Measurements from ENCODE around the gene OLFML2B. TPM values are rescaled to one million over a fixed set of nuclear protein-coding genes. Genes with fewer than 3 reads are reported as not detected.

Gene OLFML2B
- total RNA-seq, 1 experiment from 2014 or later, result 0.20 TPM

DNA sequence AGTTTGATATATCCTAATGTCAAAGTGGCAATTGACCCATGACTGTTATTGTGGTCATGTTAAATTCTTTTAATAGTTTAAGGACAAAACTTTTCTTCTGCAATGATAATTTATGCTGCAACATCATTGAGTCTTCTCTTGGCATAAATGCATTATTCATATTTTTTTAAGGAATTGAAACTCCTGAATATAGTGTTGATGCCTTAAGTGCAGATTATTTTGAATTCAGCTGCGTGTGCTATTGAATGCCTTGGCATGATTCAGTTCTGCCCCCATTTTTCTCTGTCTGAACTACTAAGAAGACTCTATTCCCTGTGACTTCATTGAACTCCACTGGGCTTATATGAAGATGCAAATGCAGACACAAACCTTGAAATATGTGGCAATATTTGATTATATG, 23.3 kb upstream of the OLFML2B start:
- DNase-seq, result no peak
- Histone ChIP-seq H3K9me3 (no peaks in the 10 kb centered on the region; the same call in 1 of the 2 replicates), H3K4me3 (no peak overlapping the region), H3K36me3 (no peaks in the 10 kb centered on the region), H3K27me3 (no peaks in the 10 kb centered on the region)

DNA sequence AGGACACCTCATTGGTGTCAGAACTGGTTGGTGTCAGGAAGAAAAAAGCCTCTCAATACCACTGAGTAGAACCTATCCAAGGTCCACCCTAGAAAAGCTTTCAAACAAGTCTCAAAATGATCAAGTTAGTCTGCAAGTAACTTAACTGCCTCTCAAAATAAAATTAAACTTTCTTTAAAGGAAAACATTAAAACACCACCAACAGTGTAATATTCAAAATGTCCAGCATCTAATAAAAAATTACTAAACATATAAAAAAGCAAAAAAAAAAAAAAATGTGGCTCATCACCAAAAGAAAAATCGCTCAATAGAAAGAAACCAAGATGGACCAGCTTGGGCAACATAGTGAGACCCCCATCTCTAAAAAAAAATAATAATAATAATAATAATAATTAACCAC, 18.7 kb upstream of the OLFML2B start:
- no peak for DNase-seq
- Histone ChIP-seq H3K9me3 (no peaks in the 10 kb centered on the region; the same call in 1 of the 2 replicates), H3K36me3 (no peaks in the 10 kb centered on the region), H3K4me3 (no peak overlapping the region), H3K27me3 (peaks cover 3% of the 10 kb centered on the region; the same call in 1 of the 2 replicates)

DNA sequence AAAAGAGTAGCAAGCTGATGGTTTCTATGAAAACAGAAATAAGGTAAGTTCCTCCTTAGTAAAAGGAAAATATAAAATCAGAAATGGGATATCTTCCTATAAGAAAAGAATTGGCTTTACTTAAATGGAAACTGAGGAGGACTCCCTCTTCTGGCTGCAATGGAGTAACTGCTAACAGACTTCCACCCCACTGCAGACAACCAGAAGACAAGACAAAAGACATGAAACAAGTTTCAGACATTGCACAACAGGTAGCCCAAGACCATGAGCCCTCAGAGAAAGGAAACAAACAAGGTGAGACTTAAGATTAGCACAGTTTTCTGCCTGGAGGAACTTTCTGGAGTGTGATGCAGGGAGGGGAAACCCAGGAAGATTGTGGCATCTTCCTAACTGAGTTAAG, 17.0 kb upstream of the OLFML2B start:
- H3K36me3 ChIP-seq, result no peaks in the 10 kb centered on the region
- peaks cover 6% of the 10 kb centered on the region; the same call in 1 of the 2 replicates for H3K27me3 ChIP-seq
- no peak for DNase-seq
- no peaks in the 10 kb centered on the region; the same call in 1 of the 2 replicates for H3K9me3 ChIP-seq
- no peak overlapping the region for H3K4me3 ChIP-seq

DNA sequence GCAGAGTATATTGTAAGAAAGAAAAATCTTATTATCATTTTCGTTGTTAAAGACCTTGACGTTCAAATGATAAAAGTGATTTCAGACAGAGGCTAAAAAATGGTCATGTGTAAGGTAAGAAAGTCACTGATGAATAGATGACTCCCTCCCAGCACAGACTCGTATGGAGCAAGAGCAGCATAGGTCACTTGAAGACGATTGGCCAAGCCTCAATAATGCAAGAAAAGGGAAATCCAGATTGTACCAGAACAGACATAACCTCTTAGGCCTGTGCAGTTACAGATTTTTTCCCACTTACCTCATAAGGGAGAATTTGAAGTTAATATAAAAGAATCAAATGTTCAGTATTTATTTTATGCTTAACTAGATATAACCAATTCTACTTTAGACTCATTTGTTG, 16.3 kb upstream of the OLFML2B start:
- H3K9me3 ChIP-seq, result no peaks in the 10 kb centered on the region; the same call in 1 of the 2 replicates
- no peaks in the 10 kb centered on the region for H3K36me3 ChIP-seq
- DNase-seq, result no peak
- H3K4me3 ChIP-seq, result no peak overlapping the region
- peaks cover 6% of the 10 kb centered on the region; the same call in 1 of the 2 replicates for H3K27me3 ChIP-seq

DNA sequence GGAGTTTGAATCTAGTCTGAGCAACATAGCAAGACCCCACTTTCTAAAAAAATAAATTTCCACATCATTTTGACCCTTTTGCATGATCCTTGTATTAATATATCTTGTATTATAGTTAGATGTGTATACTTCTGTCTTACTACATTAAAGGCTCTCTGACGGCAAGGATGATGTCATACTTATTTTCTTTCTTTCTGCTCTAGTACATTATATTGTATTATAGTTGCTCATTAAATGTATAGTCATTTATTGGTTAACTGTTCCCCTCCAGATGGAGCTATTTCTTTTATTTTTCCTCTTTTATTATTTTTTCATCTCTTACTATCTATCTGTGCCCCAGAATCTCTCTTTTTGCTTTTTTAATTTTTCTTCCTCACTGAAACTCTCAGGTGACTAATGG, 15.0 kb upstream of the OLFML2B start:
- Histone ChIP-seq H3K4me3 (no peak overlapping the region), H3K27me3 (peaks cover 6% of the 10 kb centered on the region; the same call in 1 of the 2 replicates), H3K36me3 (no peaks in the 10 kb centered on the region), H3K9me3 (no peaks in the 10 kb centered on the region; the same call in 1 of the 2 replicates)
- no peak for DNase-seq

DNA sequence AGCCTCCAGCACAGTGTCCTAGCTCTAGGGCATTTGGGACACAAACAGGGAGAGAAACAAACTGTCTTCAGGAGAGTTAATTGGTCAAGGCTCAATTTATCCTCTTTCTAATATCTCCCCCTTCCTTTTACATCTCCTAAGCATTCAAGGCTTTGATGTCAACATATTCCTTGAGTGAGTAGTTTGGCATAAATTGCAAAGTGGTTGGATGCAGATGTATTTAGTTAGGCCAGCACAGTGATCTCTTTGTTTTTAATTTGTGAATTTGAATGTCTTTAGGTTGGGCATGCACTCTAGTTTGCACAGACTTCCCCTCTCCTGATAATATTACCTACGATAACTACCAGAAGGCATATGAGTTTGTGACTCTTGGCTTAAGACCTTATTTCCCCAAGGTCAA, 12.5 kb upstream of the OLFML2B start:
- H3K27me3 ChIP-seq, result peaks cover 6% of the 10 kb centered on the region; the same call in 1 of the 2 replicates
- DNase-seq, result no peak
- H3K9me3 ChIP-seq, result no peaks in the 10 kb centered on the region
- no peaks in the 10 kb centered on the region for H3K36me3 ChIP-seq
- H3K4me3 ChIP-seq, result no peak overlapping the region

DNA sequence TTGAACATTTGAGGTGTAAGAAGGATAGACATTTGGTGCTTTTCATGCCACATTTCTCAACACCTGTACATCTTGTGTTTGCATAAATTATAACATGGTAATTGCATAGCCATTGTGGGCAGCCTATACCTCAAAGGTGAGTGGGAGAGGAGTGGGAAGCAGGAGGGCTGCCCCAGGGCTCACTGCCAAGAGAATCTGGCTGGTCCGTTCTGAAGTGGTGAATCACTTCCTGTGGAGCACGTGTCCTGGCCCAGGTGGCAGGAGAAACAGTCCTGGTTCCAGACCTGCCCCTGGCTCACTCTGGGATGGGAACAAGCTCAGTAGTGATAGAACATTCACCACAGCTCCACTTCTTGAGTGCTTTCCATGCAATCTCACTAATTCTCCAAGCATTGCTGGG, 11.6 kb upstream of the OLFML2B start:
- no peaks in the 10 kb centered on the region for H3K36me3 ChIP-seq
- peaks cover 6% of the 10 kb centered on the region; the same call in 1 of the 2 replicates for H3K27me3 ChIP-seq
- H3K9me3 ChIP-seq, result no peaks in the 10 kb centered on the region
- no peak overlapping the region for H3K4me3 ChIP-seq
- peak; percentile 59 for DNase-seq

DNA sequence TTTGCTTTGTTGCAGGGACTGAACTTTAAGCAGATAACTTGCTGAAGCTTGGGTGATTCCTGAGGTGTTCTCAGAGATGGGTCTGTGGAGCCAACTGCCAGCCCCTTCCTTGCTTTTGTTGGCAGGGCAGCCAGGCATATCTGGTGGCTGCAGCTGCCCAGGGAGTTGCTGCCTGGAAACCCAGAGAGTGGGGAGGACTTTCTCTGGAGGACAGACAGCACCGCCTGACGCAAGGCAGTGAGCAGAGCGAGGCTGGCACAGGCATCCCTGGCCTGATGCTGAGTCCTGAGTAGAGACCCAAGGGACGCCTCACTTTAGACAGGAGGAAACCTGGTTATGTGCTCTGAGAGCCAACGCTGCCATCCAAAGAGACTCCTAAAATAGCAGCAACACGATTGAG, 9.8 kb upstream of the OLFML2B start:
- Histone ChIP-seq H3K4me3 (no peak overlapping the region), H3K27me3 (peaks cover 6% of the 10 kb centered on the region; the same call in 1 of the 2 replicates), H3K36me3 (no peaks in the 10 kb centered on the region), H3K9me3 (no peaks in the 10 kb centered on the region)
- no peak for DNase-seq

DNA sequence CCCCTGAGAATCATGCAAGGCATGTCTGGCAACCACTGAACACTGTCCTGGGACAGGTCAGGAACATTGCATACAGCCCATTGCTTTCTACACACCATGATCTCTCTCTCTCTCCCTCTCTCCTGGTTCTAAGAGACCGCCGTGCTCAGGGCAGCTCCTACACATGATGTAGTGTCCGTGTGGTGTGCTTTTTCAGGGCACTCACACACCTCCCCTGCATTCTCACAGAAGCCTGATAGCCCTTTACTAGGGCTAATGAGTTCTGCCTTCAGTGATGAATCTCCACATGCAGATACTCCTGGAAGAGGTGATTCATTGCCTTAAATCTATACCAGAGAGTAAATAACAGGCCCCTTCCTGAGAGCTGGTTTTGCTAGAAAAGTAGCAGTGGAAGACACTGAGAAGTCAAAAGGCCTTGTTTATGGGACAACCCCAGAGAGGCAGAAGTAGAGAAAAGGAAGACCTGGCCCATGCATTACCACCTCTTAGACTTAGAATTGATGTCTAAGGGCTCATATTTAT, 7.2 kb upstream of the OLFML2B start:
- Histone ChIP-seq H3K4me3 (no peak overlapping the region), H3K36me3 (no peaks in the 10 kb centered on the region), H3K27me3 (no peaks in the 10 kb centered on the region), H3K9me3 (peaks cover 13% of the 10 kb centered on the region)
- no peak for DNase-seq

DNA sequence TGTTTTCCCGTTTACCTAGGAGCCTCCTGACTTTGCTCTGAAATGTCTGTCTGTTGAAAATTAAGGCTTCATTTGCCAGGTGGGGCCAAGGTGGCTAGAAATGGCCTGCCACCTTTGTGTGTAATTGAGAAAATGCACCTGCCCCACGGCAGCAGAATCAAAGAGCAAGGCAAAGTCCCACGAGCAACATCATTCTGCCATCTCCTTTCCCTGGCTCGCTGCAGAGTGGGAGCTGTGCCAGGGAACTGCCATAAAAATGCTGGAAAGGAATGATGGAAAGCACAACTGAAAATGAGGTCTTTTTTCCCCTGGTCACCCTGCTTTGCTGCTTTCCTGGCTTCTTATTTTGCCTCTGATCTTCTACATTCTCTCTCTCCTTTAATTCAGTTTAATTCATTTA, 5.5 kb upstream of the OLFML2B start:
- DNase-seq, result no peak
- Histone ChIP-seq H3K9me3 (peaks cover 13% of the 10 kb centered on the region), H3K4me3 (no peak overlapping the region), H3K36me3 (no peaks in the 10 kb centered on the region), H3K27me3 (no peaks in the 10 kb centered on the region)

DNA sequence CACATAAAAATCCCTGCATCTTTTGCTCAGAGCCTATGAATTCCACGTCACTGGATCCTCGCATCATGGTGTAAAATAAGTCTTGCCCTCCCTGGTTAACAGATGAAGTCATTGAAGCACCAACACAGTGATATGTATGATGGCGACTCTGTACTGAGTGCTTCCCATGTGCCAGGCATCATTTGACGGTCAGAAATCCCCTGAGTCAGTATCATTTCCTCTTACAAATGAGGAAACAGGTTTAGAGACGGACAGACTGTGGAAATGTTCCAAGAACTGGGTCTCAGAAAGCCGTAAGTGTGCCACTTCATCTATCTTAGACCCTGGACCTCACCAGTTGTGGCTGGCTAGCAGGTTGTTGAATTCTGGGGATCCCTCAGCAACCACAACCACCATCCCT, 5.1 kb upstream of the OLFML2B start:
- DNase-seq, result no peak
- Histone ChIP-seq H3K36me3 (no peaks in the 10 kb centered on the region), H3K27me3 (no peaks in the 10 kb centered on the region), H3K4me3 (no peak overlapping the region), H3K9me3 (peaks cover 13% of the 10 kb centered on the region)

DNA sequence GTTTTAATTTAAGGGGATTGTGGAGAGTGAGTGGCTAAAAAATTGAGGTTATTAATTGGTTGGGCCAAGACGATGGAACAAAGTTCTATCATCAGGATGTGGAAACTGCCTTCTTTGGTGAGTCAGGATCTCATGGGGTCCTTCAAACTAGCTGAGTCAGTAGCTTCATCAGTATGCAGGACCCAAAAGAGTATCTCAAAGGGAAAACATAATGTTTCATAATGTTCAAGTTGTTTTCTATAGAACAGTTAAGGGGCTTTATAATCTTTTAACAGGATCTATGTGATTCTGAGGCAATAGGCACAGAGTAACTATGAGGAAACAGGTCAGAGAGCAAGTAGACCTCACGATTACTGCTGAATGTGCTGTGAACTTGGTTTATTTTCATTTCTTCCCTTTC, 3.2 kb upstream of the OLFML2B start:
- Histone ChIP-seq H3K27me3 (no peaks in the 10 kb centered on the region), H3K9me3 (peaks cover 13% of the 10 kb centered on the region), H3K4me3 (no peak overlapping the region), H3K36me3 (no peaks in the 10 kb centered on the region)
- no peak for DNase-seq

DNA sequence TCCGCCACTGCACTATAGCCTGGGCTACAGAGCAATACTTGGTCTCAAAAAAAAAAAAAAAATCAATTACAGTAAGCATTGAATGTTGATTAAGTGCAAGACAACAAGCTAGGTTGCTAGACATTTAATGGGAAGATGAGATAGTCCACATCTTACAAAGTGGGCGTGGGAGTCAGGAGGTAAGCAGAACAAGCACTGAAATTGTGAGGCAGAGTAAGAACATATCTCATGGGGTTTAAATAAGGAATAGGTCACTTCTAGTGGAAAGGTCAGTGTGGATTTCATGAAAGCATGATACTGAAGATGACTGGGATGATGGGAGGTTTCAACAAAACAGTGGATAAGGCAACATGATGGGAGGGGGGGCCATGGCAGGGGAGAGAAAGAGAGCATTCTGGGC, 1.9 kb upstream of the OLFML2B start:
- Histone ChIP-seq H3K4me3 (no peak overlapping the region), H3K9me3 (peaks cover 13% of the 10 kb centered on the region), H3K36me3 (no peaks in the 10 kb centered on the region), H3K27me3 (no peaks in the 10 kb centered on the region)
- no peak for DNase-seq

DNA sequence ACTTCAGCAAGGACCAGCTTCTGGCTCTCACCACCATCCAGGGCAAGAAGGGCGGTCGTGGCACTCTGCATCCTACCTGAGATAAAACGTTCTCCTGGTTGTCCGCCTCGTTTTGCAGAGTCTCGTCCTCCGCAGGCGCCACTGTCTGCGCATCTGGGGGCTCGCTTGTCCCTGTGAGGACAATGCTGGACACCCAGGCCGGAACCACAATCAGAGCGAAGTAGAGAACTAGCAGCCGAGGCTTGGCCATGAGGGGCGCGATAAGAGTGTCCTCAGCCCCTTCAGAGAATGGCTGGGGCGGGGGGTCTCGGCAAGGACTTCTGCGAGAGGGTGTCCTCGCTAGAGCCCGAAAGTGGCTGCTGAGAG, 505 bp downstream of the OLFML2B start:
- Histone ChIP-seq H3K36me3 (no peaks in the 10 kb centered on the region), H3K27me3 (no peaks in the 10 kb centered on the region), H3K4me3 (peak overlapping the region; percentile 59), H3K9me3 (peaks cover 13% of the 10 kb centered on the region)
- DNase-seq, result no peak

DNA sequence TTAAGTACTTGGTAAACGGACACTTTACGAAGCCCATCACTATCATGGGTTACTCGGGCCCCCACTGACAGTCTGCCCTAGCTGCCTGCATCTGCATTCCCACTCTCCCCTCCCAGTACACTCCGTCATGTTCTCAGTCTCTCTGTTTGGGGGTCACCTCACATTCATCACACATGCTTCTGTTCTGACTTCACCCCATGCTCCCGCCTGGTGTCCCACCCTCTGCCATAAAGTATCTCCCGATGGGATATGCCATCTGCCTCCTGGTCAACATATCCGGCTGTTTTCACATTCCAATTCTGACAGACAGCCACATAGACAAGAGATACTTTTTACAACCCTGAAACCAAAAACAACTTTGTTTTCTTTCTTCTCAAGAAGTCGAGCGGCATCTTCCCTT, 1.0 kb downstream of the OLFML2B start:
- Histone ChIP-seq H3K27me3 (no peaks in the 10 kb centered on the region), H3K36me3 (no peaks in the 10 kb centered on the region), H3K9me3 (peaks cover 13% of the 10 kb centered on the region), H3K4me3 (no peak overlapping the region)
- DNase-seq, result no peak

DNA sequence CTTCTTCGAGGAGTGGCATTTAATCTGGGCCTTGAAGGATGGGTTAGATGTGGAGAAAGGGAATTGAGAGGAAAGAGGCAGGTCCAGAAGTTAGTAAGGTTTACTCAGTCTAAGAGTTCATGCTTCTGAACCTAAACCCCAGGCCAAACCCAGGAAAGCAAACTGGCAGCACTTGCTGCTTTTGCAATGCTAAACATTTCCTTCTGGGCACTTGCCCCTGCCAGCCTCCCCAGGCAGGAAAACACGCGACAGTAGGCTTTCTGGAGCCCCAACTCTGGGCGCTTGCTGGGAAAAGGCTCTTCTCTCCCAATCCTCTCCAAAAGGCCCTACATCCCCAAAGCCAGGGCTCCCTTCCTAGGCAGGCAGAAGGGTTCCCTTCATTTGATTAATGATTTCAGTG, 2.5 kb downstream of the OLFML2B start:
- Histone ChIP-seq H3K36me3 (no peaks in the 10 kb centered on the region), H3K27me3 (no peaks in the 10 kb centered on the region), H3K9me3 (peaks cover 2% of the 10 kb centered on the region), H3K4me3 (no peak overlapping the region)
- DNase-seq, result peak; percentile 65

DNA sequence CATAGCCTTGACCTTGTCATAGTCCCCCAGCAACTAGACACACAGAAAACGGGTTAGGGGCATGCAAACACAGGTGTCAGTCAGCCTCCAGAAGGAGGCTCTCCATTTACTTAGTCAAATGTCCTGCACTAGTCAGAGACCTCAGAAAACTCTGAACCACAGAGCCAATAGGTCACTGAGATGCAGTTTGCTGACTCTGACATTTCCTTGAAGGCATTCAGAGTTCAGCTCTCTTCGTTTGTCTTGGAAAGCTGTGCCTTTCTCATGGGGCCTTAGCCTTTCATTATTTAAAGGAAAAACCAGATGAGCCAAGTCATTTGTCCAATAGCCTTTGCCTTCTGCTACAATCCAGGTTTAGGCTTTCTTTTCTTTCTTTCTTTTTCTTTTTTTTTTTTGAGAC, 3.5 kb downstream of the OLFML2B start:
- H3K4me3 ChIP-seq, result no peak overlapping the region
- H3K27me3 ChIP-seq, result no peaks in the 10 kb centered on the region
- no peaks in the 10 kb centered on the region for H3K9me3 ChIP-seq
- DNase-seq, result peak; percentile 27
- H3K36me3 ChIP-seq, result no peaks in the 10 kb centered on the region

DNA sequence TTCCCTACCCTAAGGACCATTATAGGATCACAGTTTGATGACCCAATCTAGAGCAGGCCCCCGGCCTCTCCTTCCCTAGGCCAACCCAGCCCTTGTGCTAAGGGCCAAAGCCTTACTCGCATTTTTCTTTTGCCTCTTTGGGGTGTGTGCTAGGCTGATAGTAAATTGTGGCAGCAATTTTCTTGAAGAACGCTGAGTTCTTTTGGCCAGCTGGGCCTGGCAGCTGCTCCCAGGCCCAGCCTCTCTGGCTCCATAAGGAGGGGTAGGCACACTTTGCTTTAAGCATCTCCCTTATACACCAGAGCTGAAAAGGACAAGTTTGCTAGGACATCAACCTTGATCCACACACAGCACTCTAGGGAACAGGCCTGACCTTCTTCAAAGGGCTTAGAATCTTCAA, 4.2 kb downstream of the OLFML2B start:
- no peak overlapping the region for H3K4me3 ChIP-seq
- no peaks in the 10 kb centered on the region for H3K27me3 ChIP-seq
- peak; percentile 38 for DNase-seq
- no peaks in the 10 kb centered on the region for H3K36me3 ChIP-seq
- no peaks in the 10 kb centered on the region for H3K9me3 ChIP-seq

DNA sequence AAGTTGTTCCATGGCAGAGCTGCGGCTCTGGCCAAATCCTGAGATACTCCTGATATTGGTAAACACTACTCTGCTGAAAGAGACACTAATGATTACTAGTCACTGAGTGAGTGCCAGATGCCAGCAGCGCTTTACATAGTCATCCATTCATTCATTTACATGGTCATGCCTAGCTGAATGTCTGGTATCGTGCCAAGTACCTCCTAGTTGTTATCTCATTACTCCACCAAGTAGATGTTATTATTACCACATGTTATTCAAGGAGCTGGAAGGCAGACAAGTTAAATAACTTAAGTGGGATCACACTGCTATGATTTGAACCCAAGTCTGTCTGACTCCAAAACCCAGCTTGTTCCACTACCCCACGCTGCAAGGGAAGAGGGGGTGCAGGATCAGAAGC, 4.7 kb downstream of the OLFML2B start:
- H3K36me3 ChIP-seq, result no peaks in the 10 kb centered on the region
- no peak overlapping the region for H3K4me3 ChIP-seq
- no peaks in the 10 kb centered on the region for H3K27me3 ChIP-seq
- peak; percentile 92 for DNase-seq
- no peaks in the 10 kb centered on the region for H3K9me3 ChIP-seq
